ENCODE results near the gene TANK.
A peak's percentile ranks its signal among the peaks of the same experiment; 100 is the strongest.

TANK gene

GRCh38 chr2:161134547-161135518, 25.4 kb upstream of the TANK start:
- DNase-seq, result peak; percentile 14

GRCh38 chr2:161135951-161136593, 24.2 kb upstream of the TANK start:
- no peak for DNase-seq

GRCh38 chr2:161136696-161137324, 23.4 kb upstream of the TANK start:
- no peak for DNase-seq

GRCh38 chr2:161138429-161138828, 21.8 kb upstream of the TANK start:
- DNase-seq, result no peak

- DNase-seq, result no peak
These were observed 20.9 kb upstream of the TANK start for GRCh38 chr2:161139098-161139987.

GRCh38 chr2:161141033-161141432, 19.2 kb upstream of the TANK start:
- DNase-seq, result no peak

GRCh38 chr2:161146209-161146775, 13.9 kb upstream of the TANK start:
- no peak for DNase-seq

- DNase-seq, result no peak
These were observed 13.2 kb upstream of the TANK start for GRCh38 chr2:161146996-161147395.

- DNase-seq, result no peak
These were observed 12.4 kb upstream of the TANK start for GRCh38 chr2:161147856-161148255.

- no peak for DNase-seq
These were observed 9.5 kb upstream of the TANK start for GRCh38 chr2:161150704-161151103.

GRCh38 chr2:161152302-161152701, 7.9 kb upstream of the TANK start:
- no peak for DNase-seq

GRCh38 chr2:161158882-161159281, 1.3 kb upstream of the TANK start:
- DNase-seq, result no peak

GRCh38 chr2:161159456-161160225, 587 bp upstream of the TANK start:
- no peak for DNase-seq

GRCh38 chr2:161161074-161161706, 962 bp downstream of the TANK start:
- DNase-seq, result no peak

GRCh38 chr2:161163440-161163839, 3.2 kb downstream of the TANK start:
- DNase-seq, result no peak

- no peak for DNase-seq
These were observed 3.9 kb downstream of the TANK start for GRCh38 chr2:161164161-161164560.

- DNase-seq, result no peak
These were observed 5.0 kb downstream of the TANK start for GRCh38 chr2:161165266-161165665.

GRCh38 chr2:161165811-161166210, 5.6 kb downstream of the TANK start:
- DNase-seq, result no peak

- no peak for DNase-seq
These were observed 6.5 kb downstream of the TANK start for GRCh38 chr2:161166538-161167409.

- DNase-seq, result no peak
These were observed 9.1 kb downstream of the TANK start for GRCh38 chr2:161169335-161169734.

Measured in DMS153 (cell line).